Panc1 (cell line): Measurements from ENCODE around the gene ETFA. TPM values are rescaled to one million over a fixed set of nuclear protein-coding genes. Genes with fewer than 3 reads are reported as not detected.

Experiments used
- ATAC-seq: fragments of 200-7000 bp; cut with Tn5 transposase; 2 replicates; pipeline ENCODE4 v1.9.1; 2020; ENCODE audit warnings: mild to moderate bottlenecking, moderate library complexity
- BruUV-seq: library from RNA; stranded (reverse); fragments of 400-500 nt; replicated peaks from 2 replicates; lab custom pipeline; 2021; lab: Mats Ljungman, UMichigan
- CTCF ChIA-PET: fragments of 300-600 bp; sonication (Branson Sonifier 250); formaldehyde crosslinking; loops from one replicate; lab custom pipeline; 2022; ENCODE audit warnings: antibody characterized with exemption; lab: Charles Lee
- POLR2A ChIA-PET: fragments of 300-600 bp; sonication (Branson Sonifier 250); formaldehyde crosslinking; loops from one replicate; lab custom pipeline; 2022; ENCODE audit warnings: antibody characterized with exemption; lab: Charles Lee
- DNase-seq: peaks from one replicate; pipeline ENCODE4 v3.0.0-alpha.2; 2010; ENCODE audit warnings: low read depth, low spot score
- H3K27ac ChIP-seq: 2 replicates; pipeline ENCODE4 v1.5.1; 2011; ENCODE audit warnings: mild to moderate bottlenecking, low read length, inconsistent platforms
- H3K27me3 ChIP-seq: fragments of 200-500 bp; sonication (Bioruptor generic); 2 replicates; pipeline ENCODE4 v1.6.0; 2014; ENCODE audit warnings: low read length, inconsistent platforms; ENCODE audit not compliant: control insufficient read depth, insufficient read depth
- H3K36me3 ChIP-seq: fragments of 200-500 bp; sonication (Bioruptor generic); 2 replicates; pipeline ENCODE4 v1.5.1; 2014; ENCODE audit warnings: inconsistent platforms, mild to moderate bottlenecking, low read length, moderate library complexity; ENCODE audit not compliant: control insufficient read depth, insufficient read depth
- H3K4me1 ChIP-seq: 2 replicates; pipeline ENCODE4 v1.5.1; 2011; ENCODE audit warnings: inconsistent platforms, mild to moderate bottlenecking, low read length, moderate library complexity; ENCODE audit not compliant: control insufficient read depth, insufficient read depth
- H3K4me3 ChIP-seq, 2 experiments: 2 replicates each; pipeline ENCODE4 v1.5.1; 2011 to 2012; ENCODE audit warnings: low read depth in 2 of 2, low read length in 2 of 2, mild to moderate bottlenecking in 2 of 2, inconsistent platforms in 1 of 2, moderate library complexity in 1 of 2
- H3K9me3 ChIP-seq: fragments of 200-500 bp; sonication (Bioruptor generic); 2 replicates; pipeline ENCODE4 v1.5.1; 2014; ENCODE audit warnings: low read depth, mild to moderate bottlenecking, inconsistent platforms, low read length, moderate library complexity; ENCODE audit not compliant: control insufficient read depth, insufficient read depth
- CTCF ChIP-seq: fragments of 450-650 bp; IDR thresholded peaks from 2 replicates; pipeline ENCODE4 v1.5.1; 2017; ENCODE audit warnings: mild to moderate bottlenecking
- POLR2AphosphoS5 ChIP-seq: IDR thresholded peaks from 2 replicates; pipeline ENCODE4 v1.6.1; 2012; ENCODE audit warnings: mild to moderate bottlenecking, low read depth, low read length, moderate library complexity
- REST ChIP-seq, 2 experiments: IDR thresholded peaks; 2 replicates each; pipeline ENCODE4 v1.6.1; 2011 to 2012; ENCODE audit warnings: low read depth in 2 of 2, control low read depth in 1 of 2, low read length in 1 of 2, mild to moderate bottlenecking in 1 of 2, moderate library complexity in 1 of 2; ENCODE audit not compliant: insufficient read depth in 1 of 2
- SIN3A ChIP-seq: IDR thresholded peaks from 2 replicates; pipeline ENCODE4 v1.6.1; 2012; ENCODE audit warnings: low read depth, mild to moderate bottlenecking, low read length, moderate library complexity, borderline replicate concordance; ENCODE audit not compliant: insufficient read depth
- TCF7L2 ChIP-seq: IDR thresholded peaks from 2 replicates; pipeline ENCODE4 v1.6.1; 2011; ENCODE audit warnings: mild to moderate bottlenecking, low read depth, low read length, inconsistent platforms
- in situ Hi-C: cut with HindIII; loops from 2 replicates; pipeline ENCODE4 v1.10.0; 2016; ENCODE audit warnings: low sequenced_read_pairs, low pct_unique_long_range_greater_than_20kb
- intact Hi-C: fragments of 100-400 bp; cut with micrococcal nuclease; formaldehyde crosslinking; loops from one replicate; pipeline ENCODE4 v1.10.0; 2022; ENCODE audit not compliant: unreplicated experiment
- total RNA-seq: library from RNA; stranded (reverse); gene quantifications from one replicate; pipeline ENCODE4 v1.2.1, GENCODE V29; 2021; ENCODE audit not compliant: unreplicated experiment

The ETFA gene
- total RNA-seq, 1 experiment from 2014 or later = 159 TPM

- ChIA-PET CTCF (no interaction called here), POLR2A (no interaction called here)
- in situ Hi-C loops = no loop called here
- TF ChIP-seq CTCF (no peak), REST (IDR thresholded peaks at IDR 0.05; ENCODE audit: insufficient read depth in 1 of 2, low read depth in 2 of 2, low read length in 1 of 2) (no peak), POLR2AphosphoS5 (no peak), SIN3A (no peak), TCF7L2 (no peak)
- no peak for DNase-seq
- H3K27ac ChIP-seq = no peak overlapping the region
- no peaks in the 10 kb centered on the region for H3K27me3 ChIP-seq
- BruUV-seq = no TSS peak
- no peaks in the 10 kb centered on the region for H3K36me3 ChIP-seq
- no peaks in the 10 kb centered on the region for H3K4me1 ChIP-seq
- no peak overlapping the region for H3K4me3 ChIP-seq
- intact Hi-C loops = no loop called here
- no peak for ATAC-seq
- H3K9me3 ChIP-seq = no peaks in the 10 kb centered on the region
Observed at GRCh38 chr15:76181705-76182107, 129.6 kb downstream of the ETFA start.

- BruUV-seq = no TSS peak
Observed at GRCh38 chr15:76180321-76180720, 130.9 kb downstream of the ETFA start.

More at GRCh38 chr15:76180321-76180720, 130.9 kb downstream of the ETFA start:
- no peak for TF ChIP-seq REST (IDR thresholded peaks at IDR 0.05; ENCODE audit: insufficient read depth in 1 of 2, low read depth in 2 of 2, low read length in 1 of 2)
- no peak for TF ChIP-seq CTCF
- TF ChIP-seq SIN3A = no peak
- TF ChIP-seq TCF7L2 = no peak
- TF ChIP-seq POLR2AphosphoS5 = no peak
- H3K27me3 ChIP-seq = no peaks in the 10 kb centered on the region
- no peaks in the 10 kb centered on the region for H3K36me3 ChIP-seq
- H3K4me3 ChIP-seq = no peak overlapping the region
- in situ Hi-C loops = no loop called here
- ATAC-seq (no peak), DNase-seq (no peak)
- H3K27ac ChIP-seq = no peak overlapping the region
- ChIA-PET CTCF (no interaction called here), POLR2A (no interaction called here)
- intact Hi-C loops = no loop called here
- no peaks in the 10 kb centered on the region for H3K4me1 ChIP-seq
- no peaks in the 10 kb centered on the region for H3K9me3 ChIP-seq
